HL-60/S4 treated with phorbol 12-myristate 13-acetate at 8.2 ng/mL for 4 days and 3 days (cell line): Measurements from ENCODE around the gene SKAP2.

Experiments
- in situ Hi-C: fragments of 300-500 bp; cut with MboI; formaldehyde crosslinking; loops from 2 replicates; pipeline ENCODE4 v1.15.0; 2022; ENCODE audit warnings: low sequenced_read_pairs

Gene SKAP2

GRCh38 chr7:26698194-26698593 lies 166.2 kb downstream of the SKAP2 start:
- in situ Hi-C loops, result no loop called here

GRCh38 chr7:26696978-26697377 lies 167.4 kb downstream of the SKAP2 start:
- in situ Hi-C loops, result no loop called here

GRCh38 chr7:26696161-26696560 lies 168.2 kb downstream of the SKAP2 start:
- in situ Hi-C loops, result no loop called here

DNA sequence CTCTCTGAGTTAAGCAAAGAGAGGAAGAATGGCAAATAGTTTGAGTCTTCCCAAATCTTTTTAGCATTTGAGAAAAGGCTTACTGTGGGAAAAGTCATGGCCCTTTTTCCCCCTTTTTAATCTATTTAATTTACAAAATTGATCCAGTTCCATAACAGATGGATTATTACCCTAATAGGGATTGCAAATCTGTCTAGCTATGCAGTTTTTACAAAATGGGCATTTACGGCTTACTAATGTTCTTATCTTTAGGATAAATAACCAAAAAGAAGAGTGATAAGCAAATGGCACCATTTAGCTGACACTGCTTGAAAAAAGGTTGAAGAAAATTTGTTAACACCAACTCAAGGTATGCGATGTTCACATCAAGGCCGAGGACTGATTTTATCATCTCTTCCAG lies 169.7 kb downstream of the SKAP2 start:
- in situ Hi-C loops, result no loop called here

DNA sequence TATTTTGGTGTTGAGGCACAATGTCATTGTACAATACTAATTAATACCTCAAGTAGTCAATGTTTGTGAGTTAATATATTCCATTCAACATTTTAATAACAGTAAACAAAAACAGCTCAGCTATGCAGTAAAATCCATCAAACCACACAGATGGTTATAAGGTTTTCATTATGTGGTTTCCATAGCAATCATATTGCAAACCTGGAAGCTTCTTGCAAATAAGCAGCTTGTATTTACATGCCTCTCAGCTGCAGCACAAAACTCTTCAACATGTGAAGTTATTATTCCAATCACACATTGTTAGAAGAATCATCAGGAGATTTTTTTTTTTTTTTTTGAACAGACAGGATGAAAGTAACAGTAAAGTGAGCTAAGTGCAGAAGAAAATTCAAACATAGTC lies 170.2 kb downstream of the SKAP2 start:
- in situ Hi-C loops, result no loop called here

- in situ Hi-C loops, result no loop called here
Observed at GRCh38 chr7:26691886-26692285, 172.5 kb downstream of the SKAP2 start.

GRCh38 chr7:26691406-26691805 lies 173.0 kb downstream of the SKAP2 start:
- in situ Hi-C loops, result no loop called here

DNA sequence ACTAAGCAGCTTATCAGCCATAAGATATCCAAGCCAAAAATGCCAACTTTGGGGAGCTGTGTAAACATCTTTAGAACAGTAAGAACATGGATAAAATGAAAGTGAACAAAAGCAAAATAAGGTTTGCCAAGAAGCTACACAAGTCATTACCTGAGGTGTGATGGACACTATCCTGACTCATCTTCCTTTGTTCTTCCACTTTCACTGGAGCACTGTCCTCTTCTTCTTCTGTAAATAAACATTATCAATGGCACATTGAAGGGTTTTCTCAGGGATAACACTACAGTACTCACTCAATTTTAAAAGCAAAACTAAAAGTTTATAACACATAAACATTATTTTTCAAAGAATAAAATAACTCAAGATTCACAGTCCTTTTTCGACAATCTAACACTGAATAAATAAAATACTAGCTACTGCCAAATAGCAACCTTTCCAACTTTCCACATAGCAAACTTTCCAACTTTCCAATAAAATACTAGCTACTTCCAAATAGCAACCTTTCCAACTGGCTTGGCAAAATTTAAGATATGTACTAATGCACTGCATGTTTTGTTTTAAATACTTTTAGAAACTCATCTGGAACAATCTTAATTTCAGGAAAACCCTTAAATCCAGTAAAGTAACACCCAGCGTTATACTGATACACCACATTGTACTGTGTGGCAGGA lies 174.1 kb downstream of the SKAP2 start:
- in situ Hi-C loops, result no loop called here

DNA sequence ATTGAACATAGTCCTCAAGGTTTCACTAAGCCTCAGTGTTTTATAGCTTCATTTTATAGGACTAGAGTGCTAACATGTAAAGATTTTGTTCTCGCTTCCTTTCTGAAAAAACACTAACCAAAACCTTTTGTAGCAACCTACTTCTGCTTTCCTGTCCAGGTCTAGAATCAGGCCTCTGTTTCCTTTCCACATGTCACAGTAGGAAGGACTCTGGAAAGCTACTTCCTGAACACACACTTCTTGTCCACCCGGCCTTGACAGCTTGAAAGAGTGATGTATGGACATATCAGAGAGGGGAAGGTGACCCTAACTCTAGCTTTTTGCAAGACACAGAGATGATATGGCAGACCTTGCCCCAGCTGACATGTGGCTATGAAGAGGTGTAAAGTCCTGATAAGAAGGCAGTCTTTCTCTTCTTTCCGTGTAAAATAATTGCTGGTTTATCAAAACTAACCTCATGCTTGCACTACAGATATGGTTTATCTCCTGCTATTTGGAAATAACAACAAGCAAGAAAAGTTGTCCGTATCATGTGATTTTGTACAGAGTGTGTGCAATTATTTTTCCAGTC lies 175.4 kb downstream of the SKAP2 start:
- in situ Hi-C loops, result no loop called here

DNA sequence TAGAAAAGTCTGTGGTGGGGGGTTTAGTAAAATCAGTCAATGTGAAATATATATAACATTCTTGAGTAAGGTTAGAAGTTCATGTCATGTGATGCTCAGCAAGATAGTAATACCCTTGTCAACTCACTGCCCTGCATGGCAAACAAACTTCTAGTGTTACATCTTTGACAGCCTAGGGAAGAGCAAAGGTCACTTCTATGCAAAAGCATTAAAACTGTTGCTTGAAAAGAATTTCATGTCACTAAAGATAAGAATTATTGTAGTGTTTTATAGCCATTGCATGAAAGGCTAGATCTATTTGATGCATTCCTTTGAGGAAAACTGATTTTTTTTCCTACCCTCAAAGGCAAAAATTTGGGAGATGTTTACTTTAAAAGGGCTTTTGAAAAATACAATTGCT lies 176.0 kb downstream of the SKAP2 start:
- in situ Hi-C loops, result no loop called here

GRCh38 chr7:26687032-26687431 lies 177.4 kb downstream of the SKAP2 start:
- in situ Hi-C loops, result no loop called here

GRCh38 chr7:26686448-26686981 lies 177.9 kb downstream of the SKAP2 start:
- in situ Hi-C loops, result no loop called here

GRCh38 chr7:26685606-26686005 lies 178.8 kb downstream of the SKAP2 start:
- in situ Hi-C loops, result no loop called here

GRCh38 chr7:26684447-26684846 lies 179.9 kb downstream of the SKAP2 start:
- in situ Hi-C loops, result no loop called here

DNA sequence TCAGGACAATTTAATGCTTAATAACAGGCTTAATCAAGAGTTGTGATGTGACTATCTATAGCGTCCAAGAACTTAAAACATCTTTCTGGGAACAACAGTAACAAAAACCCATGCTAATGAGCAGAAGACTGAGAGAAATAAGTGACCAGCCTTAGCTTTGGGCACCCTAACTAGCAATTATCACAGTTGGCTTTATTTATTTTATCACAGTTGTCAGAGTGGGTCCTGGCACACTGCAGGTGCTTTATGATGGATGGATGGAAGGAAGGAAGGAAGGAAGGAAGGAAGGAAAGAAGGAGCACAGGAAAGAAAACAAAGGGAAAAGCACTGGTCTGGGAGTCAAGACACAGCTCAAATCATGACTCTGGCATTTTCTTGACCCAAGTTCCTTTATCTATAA lies 181.1 kb downstream of the SKAP2 start:
- in situ Hi-C loops, result no loop called here

GRCh38 chr7:26681819-26682418 lies 182.5 kb downstream of the SKAP2 start:
- in situ Hi-C loops, result no loop called here

DNA sequence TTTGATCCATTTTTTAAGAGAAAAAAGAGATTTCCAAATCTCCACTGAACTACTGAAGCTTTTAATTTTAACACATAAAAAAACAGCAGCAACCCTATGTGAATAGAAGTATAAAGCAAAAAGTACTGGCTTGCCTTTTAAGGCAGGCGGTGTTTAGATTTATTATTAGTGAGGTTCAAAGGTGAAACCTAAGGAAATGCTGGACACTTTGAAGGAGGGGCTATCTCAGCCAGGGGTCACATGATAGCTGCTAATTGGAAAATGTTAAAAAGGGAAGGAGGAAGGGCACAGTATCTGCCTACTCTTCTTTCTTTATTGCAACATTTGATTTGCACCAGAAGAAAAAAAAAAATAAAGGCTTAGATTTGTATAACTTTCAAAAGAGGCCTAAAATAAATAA lies 183.8 kb downstream of the SKAP2 start:
- in situ Hi-C loops, result no loop called here

- in situ Hi-C loops, result no loop called here
Observed at GRCh38 chr7:26675143-26675887, 189.1 kb downstream of the SKAP2 start.

DNA sequence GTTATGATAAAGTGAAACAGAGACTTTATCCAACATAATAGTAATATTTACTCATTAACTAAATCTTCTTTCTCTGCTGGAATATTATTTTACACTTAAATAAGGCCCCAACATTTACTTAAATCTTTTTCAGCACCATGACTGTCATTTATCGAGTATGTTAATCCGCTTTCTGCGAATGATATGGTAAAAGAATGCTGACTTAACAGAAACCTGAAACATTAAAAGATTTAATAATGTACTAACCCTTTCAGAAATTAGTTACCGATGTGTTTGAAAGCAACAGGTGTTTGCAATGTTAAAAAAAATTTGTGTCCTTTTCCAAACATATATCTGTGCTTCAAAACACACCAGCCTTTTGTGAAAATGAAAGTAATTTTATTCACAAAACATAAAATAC lies 190.5 kb downstream of the SKAP2 start:
- in situ Hi-C loops, result loop anchor here (25.0 kb wide), 2 partner anchors 312 to 787 kb away; no protein-coding TSS in a partner anchor

DNA sequence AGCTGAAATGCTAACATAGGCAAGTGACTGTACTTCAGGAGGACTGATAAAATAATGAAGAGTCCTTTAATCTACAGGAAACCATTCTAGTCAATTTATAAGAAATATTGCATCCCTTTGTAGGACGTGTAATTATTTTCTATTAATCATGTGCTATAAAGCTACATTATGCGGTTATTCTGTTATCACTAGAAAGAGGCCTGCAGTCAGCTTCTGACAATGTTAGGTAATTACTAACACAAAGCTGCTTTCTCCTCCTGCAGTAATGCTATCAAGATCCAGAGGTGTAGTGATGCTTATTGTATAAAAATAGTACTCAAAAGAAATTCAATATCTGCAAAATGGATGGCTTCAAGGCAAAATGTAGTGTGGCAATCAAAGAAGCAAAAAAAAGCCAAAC lies 191.1 kb downstream of the SKAP2 start:
- in situ Hi-C loops, result loop anchor here (25.0 kb wide), 2 partner anchors 311 to 786 kb away; no protein-coding TSS in a partner anchor

GRCh38 chr7:26670841-26671240 lies 193.5 kb downstream of the SKAP2 start:
- in situ Hi-C loops, result loop anchor here (25.0 kb wide), 2 partner anchors 309 to 784 kb away; no protein-coding TSS in a partner anchor
